BLaER1 (cell line): ENCODE measurements around the gene NT5C3A.
"Not testable (repeated sequence)": the region's sequence is repeated elsewhere in the genome, so short reads cannot be mapped to it uniquely, and the experiment has no call there.

Experiments
- H3K27ac ChIP-seq: shearing (Covaris generic); formaldehyde crosslinking; 2 replicates; pipeline ENCODE4 v1.8.1; 2022
- H3K27me3 ChIP-seq: shearing (Covaris generic); formaldehyde crosslinking; 2 replicates; pipeline ENCODE4 v1.8.1; 2022
- H3K36me3 ChIP-seq: shearing (Covaris generic); formaldehyde crosslinking; 2 replicates; pipeline ENCODE4 v1.8.1; 2022
- H3K4me1 ChIP-seq: shearing (Covaris generic); formaldehyde crosslinking; 2 replicates; pipeline ENCODE4 v1.8.1; 2022
- H3K4me2 ChIP-seq: shearing (Covaris generic); formaldehyde crosslinking; 2 replicates; pipeline ENCODE4 v1.8.1; 2022
- H3K4me3 ChIP-seq: shearing (Covaris generic); formaldehyde crosslinking; 2 replicates; pipeline ENCODE4 v1.8.1; 2022
- H3K9ac ChIP-seq: shearing (Covaris generic); formaldehyde crosslinking; 2 replicates; pipeline ENCODE4 v1.8.1; 2022
- H3K9me3 ChIP-seq: shearing (Covaris generic); formaldehyde crosslinking; 2 replicates; pipeline ENCODE4 v1.8.1; 2022
- H4K20me1 ChIP-seq: shearing (Covaris generic); formaldehyde crosslinking; 2 replicates; pipeline ENCODE4 v1.8.1; 2022

Gene NT5C3A

GRCh38 chr7:32979902-32980301 is 82.7 kb downstream of the NT5C3A start:
- H3K9ac ChIP-seq, H4K20me1 ChIP-seq, H3K9me3 ChIP-seq, H3K27ac ChIP-seq, H3K36me3 ChIP-seq, H3K4me3 ChIP-seq, H3K27me3 ChIP-seq, H3K4me2 ChIP-seq, H3K4me1 ChIP-seq: not testable (repeated sequence)

GRCh38 chr7:32979246-32979645 is 83.3 kb downstream of the NT5C3A start:
- H3K27me3 ChIP-seq, H3K9ac ChIP-seq, H3K4me1 ChIP-seq, H3K4me2 ChIP-seq, H3K27ac ChIP-seq, H4K20me1 ChIP-seq, H3K36me3 ChIP-seq, H3K9me3 ChIP-seq, H3K4me3 ChIP-seq: not testable (repeated sequence)

- H4K20me1 ChIP-seq, H3K9ac ChIP-seq, H3K4me1 ChIP-seq, H3K4me2 ChIP-seq, H3K27ac ChIP-seq, H3K27me3 ChIP-seq, H3K9me3 ChIP-seq, H3K36me3 ChIP-seq, H3K4me3 ChIP-seq: not testable (repeated sequence)
These were observed 85.4 kb downstream of the NT5C3A start for GRCh38 chr7:32977159-32977558.

- H3K4me3 ChIP-seq, H4K20me1 ChIP-seq, H3K4me2 ChIP-seq, H3K27me3 ChIP-seq, H3K4me1 ChIP-seq, H3K9me3 ChIP-seq, H3K27ac ChIP-seq, H3K9ac ChIP-seq, H3K36me3 ChIP-seq: not testable (repeated sequence)
These were observed 90.6 kb downstream of the NT5C3A start for GRCh38 chr7:32971967-32972366.

GRCh38 chr7:32967268-32967582 is 95.4 kb downstream of the NT5C3A start:
- H3K27me3 ChIP-seq, H4K20me1 ChIP-seq: not testable (repeated sequence)

GRCh38 chr7:32966489-32967267 is 95.9 kb downstream of the NT5C3A start:
- not testable (repeated sequence) for H3K4me3 ChIP-seq, H3K36me3 ChIP-seq, H3K9ac ChIP-seq, H3K4me2 ChIP-seq, H4K20me1 ChIP-seq, H3K27me3 ChIP-seq, H3K9me3 ChIP-seq, H3K27ac ChIP-seq, H3K4me1 ChIP-seq

More at GRCh38 chr7:32967268-32967582, 95.4 kb downstream of the NT5C3A start:
- H3K4me1 ChIP-seq, H3K9me3 ChIP-seq, H3K36me3 ChIP-seq, H3K9ac ChIP-seq, H3K4me3 ChIP-seq, H3K4me2 ChIP-seq, H3K27ac ChIP-seq: not testable (repeated sequence)

- H3K4me1 ChIP-seq, H3K4me3 ChIP-seq, H4K20me1 ChIP-seq, H3K9me3 ChIP-seq, H3K9ac ChIP-seq, H3K36me3 ChIP-seq, H3K27me3 ChIP-seq, H3K4me2 ChIP-seq, H3K27ac ChIP-seq: not testable (repeated sequence)
These were observed 98.0 kb downstream of the NT5C3A start for GRCh38 chr7:32964461-32965159.
